Measurements from ENCODE around the gene JUN.

Gene JUN

GRCh38 chr1:58783993-58784757, at the start of gene JUN:
TSS of gene JUN (minus strand) at chr1:58784047. CDS start at chr1:58783070, 977 bp downstream.
- peak; percentile 84 for DNase-seq (ENCODE audit: low read depth)

GRCh38 chr1:58833166-58833565, 49.3 kb upstream of the JUN start:
- no peak for DNase-seq (ENCODE audit: low read depth)

GRCh38 chr1:58830291-58830690, 46.4 kb upstream of the JUN start:
- no peak for DNase-seq (ENCODE audit: low read depth)

- DNase-seq (ENCODE audit: low read depth): no peak
These were observed 46.0 kb upstream of the JUN start for GRCh38 chr1:58829866-58830265.

- no peak for DNase-seq (ENCODE audit: low read depth)
These were observed 43.5 kb upstream of the JUN start for GRCh38 chr1:58827298-58827697.

- no peak for DNase-seq (ENCODE audit: low read depth)
These were observed 41.0 kb upstream of the JUN start for GRCh38 chr1:58824753-58825389.

GRCh38 chr1:58823481-58824010, 39.7 kb upstream of the JUN start:
- DNase-seq (ENCODE audit: low read depth): no peak

GRCh38 chr1:58821309-58821708, 37.5 kb upstream of the JUN start:
- DNase-seq (ENCODE audit: low read depth): no peak

GRCh38 chr1:58818976-58819375, 35.1 kb upstream of the JUN start:
- DNase-seq (ENCODE audit: low read depth): no peak

- DNase-seq (ENCODE audit: low read depth): no peak
These were observed 34.2 kb upstream of the JUN start for GRCh38 chr1:58818075-58818474.

- DNase-seq (ENCODE audit: low read depth): no peak
These were observed 32.9 kb upstream of the JUN start for GRCh38 chr1:58816747-58817221.

- DNase-seq (ENCODE audit: low read depth): peak; percentile 52
These were observed 32.4 kb upstream of the JUN start for GRCh38 chr1:58816072-58816746.

GRCh38 chr1:58815686-58816071, 31.8 kb upstream of the JUN start:
- DNase-seq (ENCODE audit: low read depth): no peak

- DNase-seq (ENCODE audit: low read depth): peak; percentile 17
These were observed 31.3 kb upstream of the JUN start for GRCh38 chr1:58815069-58815685.

GRCh38 chr1:58814251-58815068, 30.6 kb upstream of the JUN start:
- no peak for DNase-seq (ENCODE audit: low read depth)

- no peak for DNase-seq (ENCODE audit: low read depth)
These were observed 30.0 kb upstream of the JUN start for GRCh38 chr1:58813801-58814200.

- no peak for DNase-seq (ENCODE audit: low read depth)
These were observed 29.5 kb upstream of the JUN start for GRCh38 chr1:58813361-58813760.

GRCh38 chr1:58812926-58813325, 29.1 kb upstream of the JUN start:
- DNase-seq (ENCODE audit: low read depth): no peak

- no peak for DNase-seq (ENCODE audit: low read depth)
These were observed 28.6 kb upstream of the JUN start for GRCh38 chr1:58812468-58812867.

- no peak for DNase-seq (ENCODE audit: low read depth)
These were observed 27.5 kb upstream of the JUN start for GRCh38 chr1:58811303-58811702.

- no peak for DNase-seq (ENCODE audit: low read depth)
These were observed 25.6 kb upstream of the JUN start for GRCh38 chr1:58809325-58810010.
